RWPE2 (cell line): ENCODE measurements around the gene MTSS2.

ENCODE experiments used
- ATAC-seq: fragments of 200-7000 bp; cut with Tn5 transposase; 3 replicates; pipeline ENCODE4 v1.9.1; 2021; ENCODE audit warnings: low read depth
- DNase-seq: peaks from one replicate; pipeline ENCODE4 v3.0.0-alpha.2; 2020; ENCODE audit warnings: low spot score
- H3K27ac ChIP-seq: fragments of 450-650 bp; 2 replicates; pipeline ENCODE4 v1.5.1; 2017; ENCODE audit warnings: mild to moderate bottlenecking; ENCODE audit not compliant: poor library complexity, severe bottlenecking
- H3K27me3 ChIP-seq: fragments of 250-450 bp; sonication (Bioruptor Pico); 2 replicates; pipeline ENCODE4 v1.5.1; 2021; ENCODE audit warnings: mild to moderate bottlenecking, moderate library complexity; ENCODE audit not compliant: insufficient read depth, poor library complexity, severe bottlenecking
- H3K36me3 ChIP-seq: fragments of 250-450 bp; sonication (Bioruptor Pico); 2 replicates; pipeline ENCODE4 v1.5.1; 2020; ENCODE audit warnings: low read depth, mild to moderate bottlenecking, moderate library complexity
- H3K4me1 ChIP-seq: fragments of 250-450 bp; sonication (Bioruptor Pico); 2 replicates; pipeline ENCODE4 v1.5.1; 2021; ENCODE audit warnings: mild to moderate bottlenecking, moderate library complexity; ENCODE audit not compliant: insufficient read depth, poor library complexity, severe bottlenecking
- H3K4me3 ChIP-seq: fragments of 250-450 bp; sonication (Bioruptor Pico); 2 replicates; pipeline ENCODE4 v1.5.1; 2021; ENCODE audit warnings: mild to moderate bottlenecking, moderate library complexity; ENCODE audit not compliant: severe bottlenecking
- H3K9me3 ChIP-seq: fragments of 250-450 bp; sonication (Bioruptor Pico); 2 replicates; pipeline ENCODE4 v1.5.1; 2021; ENCODE audit warnings: mild to moderate bottlenecking, moderate library complexity; ENCODE audit not compliant: severe bottlenecking
- CTCF ChIP-seq: fragments of 450-650 bp; IDR thresholded peaks from one replicate; pipeline ENCODE4 v1.5.1; 2017; ENCODE audit warnings: mild to moderate bottlenecking, moderate library complexity; ENCODE audit not compliant: poor library complexity, severe bottlenecking

Gene MTSS2

GRCh38 chr16:70703835-70704381 is 18.1 kb upstream of the MTSS2 start:
- Histone ChIP-seq H3K4me3 (no peak overlapping the region), H3K27ac (peak overlapping the region; percentile 92), H3K36me3 (no peaks in the 10 kb centered on the region), H3K27me3 (no peaks in the 10 kb centered on the region), H3K4me1 (peaks cover 62% of the 10 kb centered on the region), H3K9me3 (no peaks in the 10 kb centered on the region)
- ATAC-seq = no peak
- no peak for DNase-seq
- no peak for TF ChIP-seq CTCF

GRCh38 chr16:70703041-70703834 is 17.4 kb upstream of the MTSS2 start:
- ATAC-seq (no peak), DNase-seq (no peak)
- no peak for TF ChIP-seq CTCF
- Histone ChIP-seq H3K4me3 (no peak overlapping the region), H3K4me1 (peaks cover 62% of the 10 kb centered on the region), H3K27me3 (no peaks in the 10 kb centered on the region), H3K36me3 (no peaks in the 10 kb centered on the region), H3K9me3 (no peaks in the 10 kb centered on the region), H3K27ac (peak overlapping the region; percentile 92)

GRCh38 chr16:70702624-70703023 is 16.8 kb upstream of the MTSS2 start:
- DNase-seq (no peak), ATAC-seq (no peak)
- H3K4me3 ChIP-seq = no peak overlapping the region
- H3K36me3 ChIP-seq = no peaks in the 10 kb centered on the region
- no peaks in the 10 kb centered on the region for H3K27me3 ChIP-seq
- peaks cover 60% of the 10 kb centered on the region for H3K4me1 ChIP-seq
- H3K27ac ChIP-seq = peak overlapping the region; percentile 92
- no peaks in the 10 kb centered on the region for H3K9me3 ChIP-seq
- no peak for TF ChIP-seq CTCF

GRCh38 chr16:70701998-70702397 is 16.1 kb upstream of the MTSS2 start:
- TF ChIP-seq CTCF = no peak
- Histone ChIP-seq H3K27ac (peak overlapping the region; percentile 92), H3K36me3 (no peaks in the 10 kb centered on the region), H3K27me3 (no peaks in the 10 kb centered on the region), H3K9me3 (no peaks in the 10 kb centered on the region), H3K4me3 (no peak overlapping the region), H3K4me1 (peaks cover 60% of the 10 kb centered on the region)
- peak; percentile 15; the same call in 2 of the 3 replicates for ATAC-seq
- no peak for DNase-seq

- ATAC-seq (no peak), DNase-seq (no peak)
- Histone ChIP-seq H3K9me3 (no peaks in the 10 kb centered on the region), H3K36me3 (no peaks in the 10 kb centered on the region), H3K4me3 (no peak overlapping the region), H3K27ac (peak overlapping the region; percentile 92), H3K4me1 (peaks cover 59% of the 10 kb centered on the region), H3K27me3 (no peaks in the 10 kb centered on the region)
- TF ChIP-seq CTCF = no peak
Observed at GRCh38 chr16:70701596-70701995, 15.7 kb upstream of the MTSS2 start.
